Heart right ventricle (tissue), 16 donors: ENCODE results near the gene FGD4. TPM values are rescaled to one million over a fixed set of nuclear protein-coding genes. Genes with fewer than 3 reads are reported as not detected.
A peak's percentile ranks its signal among the peaks of the same experiment; 100 is the strongest.

Experiments
- ATAC-seq, 8 donors: fragments of 200-7000 bp; cut with Tn5 transposase; one replicate each; pipeline ENCODE4 v1.9.1; 2020; ENCODE audit warnings: mild to moderate bottlenecking in 8 of 8, moderate library complexity in 8 of 8, moderate number of reproducible peaks in 1 of 8
- DNase-seq, 2 donors: peaks; one replicate each; pipeline ENCODE4 v3.0.0-alpha.2; 2020
- H3K27ac ChIP-seq, 10 donors: fragments of 200-600 bp; sonication (generic) in 2 of 10; one replicate each; pipeline versions ENCODE4 v1.5.0 to v1.8.0; 2020 to 2022; ENCODE audit warnings: mild to moderate bottlenecking in 3 of 10
- H3K27me3 ChIP-seq, 7 donors: fragments of 200-600 bp; one replicate each; pipeline ENCODE4 v1.8.0; 2021 to 2022; ENCODE audit warnings: mild to moderate bottlenecking in 2 of 7
- H3K36me3 ChIP-seq, 9 donors: fragments of 200-600 bp; sonication (generic) in 1 of 9; one replicate each; pipeline versions ENCODE4 v1.5.0 to v1.8.0; 2020 to 2022; ENCODE audit warnings: mild to moderate bottlenecking in 2 of 9
- H3K4me1 ChIP-seq, 9 donors: fragments of 200-600 bp; sonication (generic) in 1 of 9; one replicate each; pipeline versions ENCODE4 v1.5.0 to v1.8.0; 2020 to 2022; ENCODE audit warnings: mild to moderate bottlenecking in 4 of 9
- H3K4me3 ChIP-seq, 10 donors: fragments of 200-600 bp; sonication (generic) in 2 of 10; one replicate each; pipeline versions ENCODE4 v1.5.0 to v1.8.0; 2020 to 2022; ENCODE audit warnings: mild to moderate bottlenecking in 7 of 10, moderate library complexity in 2 of 10
- H3K9me3 ChIP-seq, 11 donors: fragments of 200-600 bp in 10 of 11; sonication (generic) in 2 of 11; one replicate each; pipeline versions ENCODE4 v1.5.0 to v1.8.0; 2013 to 2022; ENCODE audit warnings: mild to moderate bottlenecking in 2 of 11, control low read depth in 1 of 11, moderate library complexity in 1 of 11
- WGBS, 2 donors: extraction: QIAGEN DNeasy Blood & Tissue Kit; methylation state at CpG; one replicate each; pipeline ENCODE4 v1.1.7; 2013; ENCODE audit warnings: inconsistent platforms in 1 of 2; 5-methylcytosine and 5-hydroxymethylcytosine counted together
- intact Hi-C, 10 donors: fragments of 100-400 bp; cut with DNase I; formaldehyde crosslinking; loops; one replicate each; pipeline versions ENCODE4 v1.11.1 to v1.14.2; 2022
- polyA plus RNA-seq, 2 donors: library from polyadenylated mRNA; stranded (reverse); fragments of 200-250 nt; gene quantifications; one replicate each; pipeline ENCODE4 v1.2.3, GENCODE V29; 2013
- total RNA-seq, 10 donors: library from RNA; stranded (reverse); fragmentation: NEBNext Ultra II Directional in 3 of 10; extraction: Animal tissue kit (Norgen Biotek cat#: 25700) in 3 of 10; gene quantifications; one replicate each; pipeline versions ENCODE4 v1.2.1 to v1.2.4, GENCODE V29; 2021 to 2023
- TF ChIP-seq, protein P1 (sequence below), 9 donors: fragments of 200-600 bp; sonication (generic) in 2 of 9; IDR thresholded peaks; one replicate each; pipeline versions ENCODE4 v1.5.0 to v1.8.0; 2021 to 2022; ENCODE audit warnings: antibody characterized with exemption in 9 of 9, mild to moderate bottlenecking in 5 of 9, moderate library complexity in 1 of 9
- donor health status: Arrhythmogenic right ventricular cardiomyopathy.
- donor health status: ischemic (EF 13 %, LVEDD 7.1; RV severe dilation, severe dysfunction).
- donor health status: healthy with polysubstance abuse.
- donor health status: DM: no; HTN: yes; CAD: no.
- donor health status: DM: no; HTN: no; CAD: no.
- donor health status: ischemic (EF 25% LVEDD 6.9; RV normal size, moderate dysfunction).
- donor health status: ischemic (EF 25% LVEDD 5.7; RV mildly dilated, moderate dysfunction).
- donor health status: healthy.
- donor health status: DM: yes; HTN: yes; CAD: no.
- donor health status: Ischemic cardiomyopathy.
- donor health status: ischemic (EF 35%, LVEDD 5.7; RV mildly dilated, moderate dysfunction).
- donor health status: nonischemic (EF 11% LVEDD 7.7; RV severe dilation, severe dysfunction).
- donor health status: DM: yes; HTN: yes; CAD: no.
- donor health status: PGD.
- donor health status: ischemic (EF 29% LVEDD 5.4; RV normal size, mild dysfunction).
- donor health status: nonischemic (EF 23%, LVEDD 6.1; RV moderate dilation, normal function).

Gene FGD4
- total and polyA plus RNA-seq, 12 donors: 2.6 to 36.9 (median 25.5) TPM

GRCh38 chr12:32651151-32651955, 252.0 kb downstream of the FGD4 start:
- ATAC-seq: no peak
- Histone ChIP-seq H3K4me3 (no peak overlapping the region), H3K27me3 (no peaks in the 10 kb centered on the region), H3K27ac (peak overlapping the region in 1 of 10 donors; percentile 17), H3K9me3 (no peaks in the 10 kb centered on the region), H3K36me3 (peaks cover 0 to 4% (median 2%) of the 10 kb centered on the region in 9 donors), H3K4me1 (peaks cover 0 to 7% (median 0%) of the 10 kb centered on the region in 9 donors)
- intact Hi-C loops: loop anchor here in 1 of 10 donors (5.0 kb wide), 1 partner anchor 69 kb away; no protein-coding TSS in a partner anchor
- DNase-seq: no peak
- TF ChIP-seq, protein P1, sequence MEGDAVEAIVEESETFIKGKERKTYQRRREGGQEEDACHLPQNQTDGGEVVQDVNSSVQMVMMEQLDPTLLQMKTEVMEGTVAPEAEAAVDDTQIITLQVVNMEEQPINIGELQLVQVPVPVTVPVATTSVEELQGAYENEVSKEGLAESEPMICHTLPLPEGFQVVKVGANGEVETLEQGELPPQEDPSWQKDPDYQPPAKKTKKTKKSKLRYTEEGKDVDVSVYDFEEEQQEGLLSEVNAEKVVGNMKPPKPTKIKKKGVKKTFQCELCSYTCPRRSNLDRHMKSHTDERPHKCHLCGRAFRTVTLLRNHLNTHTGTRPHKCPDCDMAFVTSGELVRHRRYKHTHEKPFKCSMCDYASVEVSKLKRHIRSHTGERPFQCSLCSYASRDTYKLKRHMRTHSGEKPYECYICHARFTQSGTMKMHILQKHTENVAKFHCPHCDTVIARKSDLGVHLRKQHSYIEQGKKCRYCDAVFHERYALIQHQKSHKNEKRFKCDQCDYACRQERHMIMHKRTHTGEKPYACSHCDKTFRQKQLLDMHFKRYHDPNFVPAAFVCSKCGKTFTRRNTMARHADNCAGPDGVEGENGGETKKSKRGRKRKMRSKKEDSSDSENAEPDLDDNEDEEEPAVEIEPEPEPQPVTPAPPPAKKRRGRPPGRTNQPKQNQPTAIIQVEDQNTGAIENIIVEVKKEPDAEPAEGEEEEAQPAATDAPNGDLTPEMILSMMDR (IDR thresholded peaks at IDR 0.05): no peak
- 93 to 94% methylated on average over 5 of the region's 5 CpGs for WGBS, 2 donors

GRCh38 chr12:32651956-32652210, 252.5 kb downstream of the FGD4 start:
- 88 to 92% methylated on average over 4 of the region's 4 CpGs for WGBS, 2 donors
- DNase-seq: no peak
- Histone ChIP-seq H3K27ac (no peak overlapping the region), H3K4me3 (no peak overlapping the region), H3K36me3 (no peaks in the 10 kb centered on the region), H3K4me1 (peaks cover 0 to 7% (median 0%) of the 10 kb centered on the region in 9 donors), H3K9me3 (no peaks in the 10 kb centered on the region), H3K27me3 (no peaks in the 10 kb centered on the region)
- no peak for ATAC-seq
- intact Hi-C loops: loop anchor here in 1 of 10 donors (5.0 kb wide), 1 partner anchor 70 kb away; no protein-coding TSS in a partner anchor
- TF ChIP-seq, protein P1 (IDR thresholded peaks at IDR 0.05): no peak

DNA sequence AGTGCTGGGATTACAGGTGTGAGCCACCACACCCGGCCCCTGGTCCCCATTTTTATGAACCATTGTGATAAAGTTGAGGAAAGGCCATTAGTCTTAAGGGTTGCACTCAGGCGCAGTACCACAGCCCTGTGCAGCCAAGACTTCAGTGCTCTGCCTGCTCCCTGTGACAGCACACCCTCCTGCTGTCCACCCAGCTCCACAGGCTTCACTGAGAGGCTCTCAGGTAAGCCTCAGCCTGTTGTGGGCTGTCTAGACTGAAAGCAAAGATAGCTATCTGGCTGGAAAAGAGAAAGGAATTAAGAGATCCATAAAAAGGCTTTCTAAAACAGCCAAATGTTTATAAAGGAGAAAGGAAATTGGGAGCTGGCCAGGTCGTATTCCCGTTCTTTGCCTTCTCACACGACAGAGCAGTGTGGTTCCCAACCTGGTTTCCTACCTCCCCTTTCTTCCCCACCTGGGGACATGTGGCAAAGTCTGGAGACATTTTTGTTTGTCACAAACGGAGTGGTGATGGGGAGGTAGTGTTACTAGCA, 260.6 kb downstream of the FGD4 start:
- intact Hi-C loops: loop anchor here in 7 of 10 donors (2.0 to 10.0 kb wide), 5 partner anchors 203 to 293 kb away; no protein-coding TSS in a partner anchor
- 69 to 75% methylated on average over 6 of the region's 6 CpGs for WGBS, 2 donors

DNA sequence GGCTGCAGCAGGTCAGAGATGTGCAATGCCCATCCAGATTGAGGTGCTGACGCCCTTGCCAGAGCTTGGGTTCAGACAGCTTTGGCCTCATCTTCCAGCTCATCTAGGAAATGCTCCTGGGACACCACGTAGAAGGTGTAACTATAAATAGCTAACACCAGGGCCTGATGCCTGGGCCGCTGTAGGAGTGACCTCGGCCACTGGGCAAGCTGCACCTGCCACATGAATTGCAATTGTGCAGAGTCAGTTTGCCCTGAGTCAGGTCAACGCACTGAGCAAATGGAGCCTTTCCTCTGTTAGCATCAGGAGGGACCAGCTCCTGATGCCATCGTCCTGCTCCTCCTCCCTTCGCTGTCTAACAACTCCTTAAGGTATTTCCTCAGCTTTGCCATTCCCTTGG, 262.3 kb downstream of the FGD4 start:
- TF ChIP-seq, protein P1 (IDR thresholded peaks at IDR 0.05): no peak
- H3K27me3 ChIP-seq: no peaks in the 10 kb centered on the region
- no peak overlapping the region for H3K4me3 ChIP-seq
- DNase-seq (no peak), ATAC-seq (peak in 3 of 8 donors; percentile 24 to 38 (median 34))
- 74 to 82% methylated on average over 7 of the region's 7 CpGs for WGBS, 2 donors
- H3K4me1 ChIP-seq: peaks cover 0 to 26% (median 11%) of the 10 kb centered on the region in 9 donors
- H3K36me3 ChIP-seq: no peaks in the 10 kb centered on the region
- intact Hi-C loops: loop anchor here in 1 of 10 donors (10.0 kb wide), 1 partner anchor 207 kb away; no protein-coding TSS in a partner anchor
- peak overlapping the region in 1 of 10 donors; percentile 64 for H3K27ac ChIP-seq
- no peaks in the 10 kb centered on the region for H3K9me3 ChIP-seq

More for the DNA sequence above, 260.6 kb downstream of the FGD4 start:
- Histone ChIP-seq H3K27me3 (no peaks in the 10 kb centered on the region), H3K9me3 (no peaks in the 10 kb centered on the region), H3K4me1 (peaks cover 0 to 26% (median 11%) of the 10 kb centered on the region in 9 donors), H3K4me3 (no peak overlapping the region), H3K27ac (peak overlapping the region in 7 of 10 donors; percentile 6 to 59 (median 29)), H3K36me3 (no peaks in the 10 kb centered on the region)
- no peak for ATAC-seq
- TF ChIP-seq, protein P1 (IDR thresholded peaks at IDR 0.05): no peak
- no peak for DNase-seq
